NCI-H2171 treated with DMSO at 0.1 percent for 48 hours (cell line): ENCODE data around the gene CHCHD3.

Source experiments
- DNase-seq: peaks from one replicate; lab custom pipeline; 2025; lab: John Stamatoyannopoulos, UW

The CHCHD3 gene

DNA sequence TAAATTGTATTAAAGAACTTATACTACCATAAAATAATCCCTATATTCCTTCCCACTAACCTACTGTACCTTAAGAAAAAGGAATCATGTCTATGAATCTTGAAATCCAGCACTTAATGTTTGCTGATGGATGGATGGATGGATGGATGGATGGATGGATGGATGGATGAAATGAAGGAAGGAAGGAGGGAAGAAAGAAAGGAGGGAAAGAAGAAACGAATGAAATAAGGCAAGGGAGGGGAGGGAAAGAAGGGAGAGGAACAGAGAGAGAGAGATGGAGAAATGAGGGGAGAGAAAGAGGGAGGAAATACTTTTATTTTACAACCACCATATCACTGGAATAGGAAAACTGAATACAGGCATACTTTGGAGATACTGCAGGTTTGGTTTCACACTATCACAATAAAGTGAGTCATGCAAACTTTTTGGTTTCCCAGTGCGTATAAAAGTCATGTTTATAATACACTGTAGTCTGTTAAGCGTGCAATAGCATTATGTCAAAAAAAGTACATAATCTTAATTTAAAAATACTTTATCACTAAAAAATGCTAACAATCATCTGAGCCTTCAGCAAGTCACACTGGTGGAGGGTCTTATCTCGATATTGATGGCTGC, 219.8 kb downstream of the CHCHD3 start:
- no peak for DNase-seq

DNA sequence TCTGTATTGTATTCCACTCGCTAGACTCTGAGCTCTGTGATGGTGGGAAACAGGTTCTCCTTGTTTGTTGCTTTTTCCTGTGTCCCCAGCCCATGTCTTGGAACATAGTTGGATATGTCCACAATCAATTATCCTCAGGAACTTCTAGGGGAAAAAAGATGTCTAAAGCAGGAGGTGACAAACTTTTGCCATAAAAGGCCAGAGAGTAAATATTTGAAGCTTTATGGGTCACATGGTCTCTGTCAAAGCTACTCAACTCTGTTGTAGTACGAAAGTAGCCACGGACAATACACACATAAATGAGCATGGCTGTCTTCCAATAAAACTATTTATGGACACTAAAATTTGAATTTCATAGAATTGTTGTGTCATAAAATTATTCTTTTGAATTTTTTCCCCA, 220.5 kb downstream of the CHCHD3 start:
- DNase-seq, result no peak

DNA sequence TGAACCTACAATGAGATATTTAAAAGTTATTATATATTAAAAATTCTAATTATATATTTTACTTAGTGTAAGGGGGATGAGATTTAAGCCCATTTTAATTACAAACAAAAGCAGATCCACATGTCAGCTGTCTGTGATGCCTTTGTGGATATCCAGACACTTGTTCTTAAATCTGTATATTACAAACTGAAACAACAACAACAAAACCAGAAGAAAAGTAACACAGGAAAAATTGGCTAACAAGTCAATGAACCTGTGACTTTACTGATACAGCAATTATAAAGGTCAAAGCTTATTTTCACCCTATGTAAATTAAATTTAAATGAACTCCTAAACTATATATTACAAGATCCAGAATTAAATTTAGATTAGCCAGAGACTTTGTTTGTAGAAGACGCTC, 222.7 kb downstream of the CHCHD3 start:
- no peak for DNase-seq

- DNase-seq, result no peak
Observed at GRCh38 chr7:132858760-132859159, 223.1 kb downstream of the CHCHD3 start.

- DNase-seq, result no peak
Observed at GRCh38 chr7:132858251-132858650, 223.6 kb downstream of the CHCHD3 start.

GRCh38 chr7:132857703-132858102, 224.2 kb downstream of the CHCHD3 start:
- no peak for DNase-seq

GRCh38 chr7:132857031-132857430, 224.9 kb downstream of the CHCHD3 start:
- no peak for DNase-seq

DNA sequence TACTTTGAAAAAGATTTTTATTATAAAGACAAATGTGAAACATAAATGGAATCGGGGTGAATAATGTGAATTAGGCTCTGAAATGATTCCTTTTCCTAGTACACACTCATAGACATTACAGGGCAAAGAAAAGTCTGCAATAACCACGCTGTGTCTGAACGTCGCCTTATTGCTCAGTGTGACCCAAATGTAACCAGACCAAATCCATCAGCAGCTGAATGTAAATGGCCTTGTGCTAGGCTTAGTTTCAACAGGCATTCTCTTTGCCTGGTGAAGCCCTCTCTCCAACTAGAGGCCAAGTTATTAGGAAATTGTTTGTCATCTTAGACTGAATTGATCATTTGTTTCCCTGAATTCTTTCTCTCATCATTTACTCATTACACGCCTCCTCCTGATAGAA, 225.5 kb downstream of the CHCHD3 start:
- DNase-seq, result no peak

GRCh38 chr7:132855901-132856300, 226.0 kb downstream of the CHCHD3 start:
- DNase-seq, result no peak

DNA sequence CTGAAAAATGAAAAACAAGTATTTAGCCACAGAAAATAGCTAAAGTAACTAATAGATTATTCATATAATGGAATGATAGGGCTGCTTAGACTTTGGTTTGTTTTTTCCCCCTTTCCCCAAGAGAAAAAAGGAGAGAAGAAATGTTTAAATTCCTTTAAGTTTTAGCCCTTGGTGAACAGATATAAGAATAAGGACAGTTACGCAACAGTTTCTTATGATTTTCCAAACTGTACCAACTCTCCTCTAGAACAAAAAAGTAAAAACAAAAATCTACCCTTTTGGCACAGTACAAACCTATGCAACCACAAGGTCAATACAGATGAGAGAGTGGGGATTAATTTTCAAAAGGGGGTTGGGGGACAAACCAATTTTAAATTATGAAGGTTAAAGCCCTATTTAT, 227.7 kb downstream of the CHCHD3 start:
- no peak for DNase-seq

GRCh38 chr7:132847376-132847775, 234.5 kb downstream of the CHCHD3 start:
- DNase-seq, result no peak

GRCh38 chr7:132846086-132846485, 235.8 kb downstream of the CHCHD3 start:
- no peak for DNase-seq

DNA sequence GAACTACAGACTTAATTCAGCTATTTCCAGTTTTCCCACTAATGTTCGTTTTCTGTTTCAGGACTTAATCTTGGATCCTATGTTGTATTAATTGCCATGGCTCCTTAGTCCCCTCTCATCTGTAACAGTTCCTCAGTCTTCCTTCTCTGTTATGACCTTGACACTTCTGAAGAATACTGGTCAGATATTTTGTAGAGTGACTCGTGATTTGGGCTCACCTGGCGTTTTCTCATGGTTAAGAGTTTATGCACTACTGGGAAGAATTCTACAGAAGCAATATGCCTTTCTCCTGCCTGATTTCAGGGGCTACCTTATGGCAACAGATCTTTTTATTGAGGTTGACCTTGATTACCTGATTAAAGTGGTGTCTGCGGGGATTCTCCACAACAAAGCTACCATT, 239.4 kb downstream of the CHCHD3 start:
- DNase-seq, result no peak

DNA sequence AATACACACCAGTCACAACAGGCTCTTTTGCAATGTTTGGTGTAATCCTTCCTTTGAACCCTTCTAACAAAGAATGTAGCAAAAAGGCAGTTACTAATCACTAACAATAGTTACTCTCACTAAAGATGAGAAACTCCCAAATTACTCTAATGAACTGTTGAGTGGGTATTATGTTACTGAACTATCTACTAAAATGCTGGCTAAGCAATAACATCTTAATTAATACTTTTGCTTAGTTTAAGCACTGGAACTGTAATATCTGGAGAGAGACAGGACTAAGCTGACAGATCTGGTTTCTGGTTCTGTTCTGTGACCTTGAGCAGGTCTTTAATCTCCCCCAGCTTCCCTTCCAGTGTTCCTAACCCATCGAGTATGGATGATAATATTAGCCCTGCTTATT, 241.7 kb downstream of the CHCHD3 start:
- no peak for DNase-seq

- DNase-seq, result no peak
Observed at GRCh38 chr7:132838313-132838712, 243.6 kb downstream of the CHCHD3 start.

GRCh38 chr7:132837529-132837928, 244.4 kb downstream of the CHCHD3 start:
- DNase-seq, result no peak

- DNase-seq, result no peak
Observed at GRCh38 chr7:132836746-132837145, 245.1 kb downstream of the CHCHD3 start.

DNA sequence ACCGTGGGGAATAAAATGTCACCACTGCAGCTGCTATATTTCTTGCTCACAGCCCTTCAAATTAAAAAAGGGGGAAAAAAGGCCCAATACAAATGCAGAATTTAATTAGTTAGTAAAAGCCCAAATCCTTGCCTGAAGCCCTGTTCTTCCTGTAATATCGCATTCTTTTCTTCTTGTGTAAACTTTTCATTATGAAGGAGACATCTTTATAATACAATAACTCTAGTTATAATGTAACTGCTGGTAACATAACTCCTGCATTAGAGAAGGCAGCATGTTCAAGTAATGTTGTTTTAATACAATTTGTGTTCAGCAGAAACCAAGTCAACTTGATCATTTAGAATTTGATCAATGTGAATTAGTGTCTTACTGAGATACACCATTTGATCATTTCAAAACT, 250.9 kb downstream of the CHCHD3 start:
- DNase-seq, result no peak

GRCh38 chr7:132828502-132828901, 253.4 kb downstream of the CHCHD3 start:
- no peak for DNase-seq

DNA sequence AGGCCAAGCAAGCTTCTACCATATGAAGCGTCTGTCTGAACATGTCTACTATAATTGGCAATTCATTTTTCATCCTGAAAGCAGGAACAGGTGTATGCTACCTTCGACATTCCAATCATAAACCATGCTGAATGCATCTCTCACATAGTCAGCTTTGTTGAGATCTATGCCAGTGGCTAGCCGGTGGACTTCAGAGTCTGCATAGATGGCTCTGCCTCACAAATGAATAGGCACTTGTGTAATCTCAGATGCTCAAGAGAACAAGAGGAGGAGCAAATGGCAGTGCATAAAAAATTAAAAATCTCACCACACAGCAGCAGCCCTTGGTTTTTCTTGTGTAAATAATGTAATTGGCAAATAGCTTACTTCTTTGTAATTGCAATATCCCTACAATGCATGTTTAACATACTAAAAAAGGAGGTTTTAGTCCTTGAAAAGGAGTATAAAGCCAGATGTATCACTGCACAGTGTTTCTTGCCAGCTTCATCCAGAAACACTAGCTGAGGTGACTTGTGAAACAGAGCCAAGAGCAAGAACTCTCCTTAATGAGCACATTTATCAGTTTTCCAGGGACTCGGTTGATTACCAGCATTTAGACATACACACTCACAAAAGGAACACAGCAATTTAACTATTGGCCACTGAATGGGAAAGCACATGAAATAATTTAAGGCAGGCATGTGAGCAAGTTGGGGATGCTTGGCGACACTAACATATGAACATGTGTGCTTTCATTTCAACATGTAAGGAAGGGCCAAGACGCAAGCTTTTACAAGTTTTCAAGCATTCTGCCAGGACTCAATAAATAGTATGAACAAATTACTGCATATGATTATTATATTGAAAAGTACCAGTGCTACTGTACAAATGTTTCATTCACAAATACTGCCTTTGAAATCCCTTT, 255.7 kb downstream of the CHCHD3 start:
- DNase-seq, result no peak

DNA sequence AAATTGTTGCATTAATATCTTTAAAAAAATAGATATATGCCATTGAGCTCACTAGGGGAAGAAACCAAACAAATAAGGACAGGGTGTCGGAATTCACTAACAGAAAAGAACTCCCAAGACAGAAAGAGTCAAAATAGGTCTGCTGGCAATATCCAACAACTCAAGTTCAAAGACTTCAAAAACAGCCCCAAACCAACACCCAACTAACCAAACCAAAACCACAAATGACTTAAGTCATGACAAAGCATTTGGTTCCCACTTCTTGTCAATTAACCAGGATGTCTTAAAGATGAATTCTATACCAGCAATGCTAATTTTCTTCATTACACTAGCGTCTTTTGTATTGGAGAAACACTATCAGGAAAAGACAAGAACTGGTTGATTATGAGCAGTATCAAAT, 256.7 kb downstream of the CHCHD3 start:
- no peak for DNase-seq

- DNase-seq, result no peak
Observed at GRCh38 chr7:132819648-132820047, 262.2 kb downstream of the CHCHD3 start.

DNA sequence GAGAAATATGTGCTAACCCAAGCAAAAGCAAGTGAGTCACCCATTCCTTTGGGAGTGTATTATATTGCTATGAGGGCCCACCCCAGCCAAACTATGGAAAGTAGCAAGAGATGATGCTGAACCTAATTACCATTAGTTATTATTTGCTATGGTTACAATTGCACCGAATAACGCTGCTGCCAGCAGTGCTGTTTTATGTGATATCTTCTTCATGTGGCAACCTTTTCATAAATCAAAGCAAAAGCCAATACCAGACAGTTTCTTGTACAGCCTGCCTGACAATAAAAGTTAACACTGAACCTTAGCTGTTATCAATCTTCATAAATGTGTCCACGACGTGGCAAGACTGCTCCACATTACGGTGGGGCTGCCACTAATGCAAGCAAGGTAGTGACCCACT, 263.9 kb downstream of the CHCHD3 start:
- no peak for DNase-seq
